Ishikawa (cell line): ENCODE measurements around the gene TBX15.
A peak's percentile ranks its signal among the peaks of the same experiment; 100 is the strongest.

Source experiments
- NFIC ChIP-seq: IDR thresholded peaks from 2 replicates; pipeline ENCODE4 v1.6.1; 2012
- RAD21 ChIP-seq: IDR thresholded peaks from 2 replicates; pipeline ENCODE4 v1.6.1; 2012; ENCODE audit warnings: low read depth
- ZBTB7A ChIP-seq: IDR thresholded peaks from 2 replicates; pipeline ENCODE4 v1.6.1; 2012; ENCODE audit warnings: low read depth
- TF ChIP-seq, protein P1 (sequence below): IDR thresholded peaks from 2 replicates; pipeline ENCODE4 v1.6.1; 2012; ENCODE audit warnings: low read depth, mild to moderate bottlenecking

DNA sequence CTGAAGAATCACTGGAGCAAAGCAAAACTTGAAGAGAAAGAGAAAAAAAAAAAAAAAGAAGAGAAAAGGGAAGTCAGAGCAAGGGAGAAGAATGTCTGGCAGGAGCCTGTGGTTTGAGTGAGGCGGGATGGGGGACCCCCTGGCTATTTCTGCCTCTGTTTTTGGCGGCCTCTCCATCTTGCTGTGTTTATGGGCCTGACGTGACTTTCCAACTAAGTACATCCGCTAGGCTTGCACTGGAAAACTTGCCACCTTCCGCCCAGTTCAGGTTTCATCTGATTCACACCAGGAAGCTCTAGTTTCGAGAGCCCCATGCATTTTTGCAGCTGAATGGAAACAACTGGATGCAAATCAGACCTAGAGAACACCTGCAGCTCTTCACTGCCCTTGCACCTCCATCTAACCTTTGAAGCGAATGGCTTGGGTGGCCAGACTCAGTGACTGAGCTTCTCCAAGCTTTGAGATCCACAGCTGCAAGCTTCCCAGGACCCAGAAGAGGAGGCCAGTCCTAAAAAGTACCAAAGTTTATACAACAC, 28.0 kb downstream of the TBX15 start:
- TF ChIP-seq ZBTB7A = no peak
- peak; percentile 61 for TF ChIP-seq NFIC
- no peak for TF ChIP-seq RAD21
- TF ChIP-seq, protein P1, sequence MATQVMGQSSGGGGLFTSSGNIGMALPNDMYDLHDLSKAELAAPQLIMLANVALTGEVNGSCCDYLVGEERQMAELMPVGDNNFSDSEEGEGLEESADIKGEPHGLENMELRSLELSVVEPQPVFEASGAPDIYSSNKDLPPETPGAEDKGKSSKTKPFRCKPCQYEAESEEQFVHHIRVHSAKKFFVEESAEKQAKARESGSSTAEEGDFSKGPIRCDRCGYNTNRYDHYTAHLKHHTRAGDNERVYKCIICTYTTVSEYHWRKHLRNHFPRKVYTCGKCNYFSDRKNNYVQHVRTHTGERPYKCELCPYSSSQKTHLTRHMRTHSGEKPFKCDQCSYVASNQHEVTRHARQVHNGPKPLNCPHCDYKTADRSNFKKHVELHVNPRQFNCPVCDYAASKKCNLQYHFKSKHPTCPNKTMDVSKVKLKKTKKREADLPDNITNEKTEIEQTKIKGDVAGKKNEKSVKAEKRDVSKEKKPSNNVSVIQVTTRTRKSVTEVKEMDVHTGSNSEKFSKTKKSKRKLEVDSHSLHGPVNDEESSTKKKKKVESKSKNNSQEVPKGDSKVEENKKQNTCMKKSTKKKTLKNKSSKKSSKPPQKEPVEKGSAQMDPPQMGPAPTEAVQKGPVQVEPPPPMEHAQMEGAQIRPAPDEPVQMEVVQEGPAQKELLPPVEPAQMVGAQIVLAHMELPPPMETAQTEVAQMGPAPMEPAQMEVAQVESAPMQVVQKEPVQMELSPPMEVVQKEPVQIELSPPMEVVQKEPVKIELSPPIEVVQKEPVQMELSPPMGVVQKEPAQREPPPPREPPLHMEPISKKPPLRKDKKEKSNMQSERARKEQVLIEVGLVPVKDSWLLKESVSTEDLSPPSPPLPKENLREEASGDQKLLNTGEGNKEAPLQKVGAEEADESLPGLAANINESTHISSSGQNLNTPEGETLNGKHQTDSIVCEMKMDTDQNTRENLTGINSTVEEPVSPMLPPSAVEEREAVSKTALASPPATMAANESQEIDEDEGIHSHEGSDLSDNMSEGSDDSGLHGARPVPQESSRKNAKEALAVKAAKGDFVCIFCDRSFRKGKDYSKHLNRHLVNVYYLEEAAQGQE = no peak
